Neural cell (in vitro differentiated cells): ENCODE results near the gene ALX3. TPM values are rescaled to one million over a fixed set of nuclear protein-coding genes. Genes with fewer than 3 reads are reported as not detected.
A peak's percentile ranks its signal among the peaks of the same experiment; 100 is the strongest.

Source experiments
- H2AFZ ChIP-seq: fragments of 200-600, 300-800 bp; sonication (generic), shearing (Covaris generic); 2 replicates; pipeline ENCODE4 v1.6.0; 2014; ENCODE audit warnings: low read depth, mild to moderate bottlenecking, antibody characterized with exemption, low read length, moderate library complexity
- H3F3A ChIP-seq: fragments of 200-600 bp; shearing (Covaris generic); 2 replicates; pipeline ENCODE4 v1.6.1; 2016; ENCODE audit warnings: mild to moderate bottlenecking, moderate library complexity, mixed read lengths, antibody characterized with exemption, low read length; ENCODE audit not compliant: insufficient read depth, poor library complexity, severe bottlenecking
- H3K27ac ChIP-seq: fragments of 200-600, 300-800 bp; sonication (generic), shearing (Covaris generic); 2 replicates; pipeline ENCODE4 v1.5.1; 2014; ENCODE audit warnings: mild to moderate bottlenecking, low read length, moderate library complexity
- H3K27me3 ChIP-seq: fragments of 300-800, 200-600 bp; sonication (generic), shearing (Covaris generic); 2 replicates; pipeline ENCODE4 v1.6.0; 2014; ENCODE audit warnings: mild to moderate bottlenecking, low read depth, low read length, moderate library complexity; ENCODE audit not compliant: insufficient read depth
- H3K36me3 ChIP-seq: fragments of 300-800, 200-600 bp; sonication (generic), shearing (Covaris generic); 2 replicates; pipeline ENCODE4 v1.5.1; 2014; ENCODE audit warnings: mild to moderate bottlenecking, antibody characterized with exemption, low read length, moderate library complexity; ENCODE audit not compliant: insufficient read depth
- H3K4me2 ChIP-seq: fragments of 300-800, 200-600 bp; sonication (generic), shearing (Covaris generic); 2 replicates; pipeline ENCODE4 v1.6.0; 2014; ENCODE audit warnings: mild to moderate bottlenecking, low read length
- H3K4me3 ChIP-seq: fragments of 300-800, 200-600 bp; sonication (generic), shearing (Covaris generic); 2 replicates; pipeline ENCODE4 v1.5.1; 2014; ENCODE audit warnings: mild to moderate bottlenecking, low read length, moderate library complexity
- H3K79me2 ChIP-seq: fragments of 200-600 bp; shearing (Covaris generic); replicated peaks from 2 replicates; pipeline ENCODE4 v1.6.0; 2014; ENCODE audit warnings: mild to moderate bottlenecking, low read length, moderate library complexity; ENCODE audit not compliant: insufficient read depth
- H3K9ac ChIP-seq: fragments of 300-800, 200-600 bp; sonication (generic), shearing (Covaris generic); 2 replicates; pipeline ENCODE4 v1.6.1; 2016; ENCODE audit warnings: mild to moderate bottlenecking, low read length, mixed read lengths
- H3K9me2 ChIP-seq: fragments of 200-600 bp; shearing (Covaris generic); 2 replicates; pipeline ENCODE4 v1.6.1; 2016; ENCODE audit warnings: mild to moderate bottlenecking, low read length, mixed read lengths; ENCODE audit not compliant: insufficient read depth
- H3K9me3 ChIP-seq: fragments of 200-600, 300-800 bp; sonication (generic), shearing (Covaris generic); 2 replicates; pipeline ENCODE4 v1.6.1; 2016; ENCODE audit warnings: mild to moderate bottlenecking, mixed run types, low read length, moderate library complexity, mixed read lengths
- H4K20me1 ChIP-seq: fragments of 200-600 bp; shearing (Covaris generic); 2 replicates; pipeline ENCODE4 v1.6.1; 2016; ENCODE audit warnings: mild to moderate bottlenecking, mixed run types; ENCODE audit not compliant: insufficient read depth
- POLR2AphosphoS5 ChIP-seq: IDR thresholded peaks from 2 replicates; pipeline ENCODE4 v1.6.1; 2012
- RAD21 ChIP-seq: fragments of 450-650 bp; conservative IDR thresholded peaks from 2 replicates; pipeline ENCODE4 v1.6.1; 2014; ENCODE audit warnings: antibody characterized with exemption, mild to moderate bottlenecking, moderate library complexity
- SMC3 ChIP-seq: fragments of 450-650 bp; conservative IDR thresholded peaks from 2 replicates; pipeline ENCODE4 v1.6.1; 2014; ENCODE audit warnings: antibody characterized with exemption, mild to moderate bottlenecking, moderate library complexity; ENCODE audit not compliant: poor library complexity
- polyA plus RNA-seq: library from polyadenylated mRNA; depleted of rRNA; stranded (reverse); fragments of >200 nt; gene quantifications from 2 replicates; pipeline ENCODE4 v1.2.3, GENCODE V29; 2014
- TF ChIP-seq, protein P1 (sequence below): fragments of 450-650 bp; IDR thresholded peaks from 2 replicates; pipeline ENCODE4 v1.5.1; 2014; ENCODE audit warnings: antibody characterized with exemption, mild to moderate bottlenecking, moderate library complexity; ENCODE audit not compliant: poor library complexity, severe bottlenecking

Gene ALX3
- polyA plus RNA-seq, 1 donor from 2014 or later, result not detected

DNA sequence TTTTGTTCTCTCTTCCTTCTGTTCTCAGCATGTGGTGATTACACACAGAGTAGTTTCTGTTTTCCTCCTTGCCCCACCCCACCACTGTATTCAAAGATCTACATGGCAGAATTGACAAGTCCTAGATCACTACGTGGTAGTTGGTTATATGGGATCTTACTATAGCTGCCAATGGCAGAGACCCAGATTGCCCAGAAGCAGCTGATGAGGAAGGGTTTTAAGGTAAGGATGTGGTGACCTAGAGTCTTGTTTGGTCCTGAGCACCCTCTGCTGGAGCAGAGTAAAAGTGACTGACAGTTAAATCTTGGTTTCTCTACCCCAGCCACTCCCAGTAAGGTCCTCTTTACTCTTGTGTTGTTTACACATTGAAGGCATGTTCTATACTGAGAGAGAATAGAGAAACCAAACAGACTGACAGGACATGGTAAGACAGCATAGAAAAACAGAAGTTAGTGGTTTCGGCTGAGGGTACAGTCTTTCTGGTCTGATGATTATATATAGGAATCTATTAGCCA is 58.9 kb downstream of the ALX3 start:
- no peak overlapping the region for H3K27ac ChIP-seq
- no peaks in the 10 kb centered on the region for H3K27me3 ChIP-seq
- no peak overlapping the region for H3K9ac ChIP-seq

More for the DNA sequence above, 58.9 kb downstream of the ALX3 start:
- no peaks in the 10 kb centered on the region for H3K9me3 ChIP-seq
- H3K79me2 ChIP-seq, result no peaks in the 10 kb centered on the region
- H3K36me3 ChIP-seq, result peaks cover 11% of the 10 kb centered on the region
- TF ChIP-seq SMC3 (peak; percentile 38), RAD21 (peak; percentile 29), POLR2AphosphoS5 (no peak)
- TF ChIP-seq, protein P1, sequence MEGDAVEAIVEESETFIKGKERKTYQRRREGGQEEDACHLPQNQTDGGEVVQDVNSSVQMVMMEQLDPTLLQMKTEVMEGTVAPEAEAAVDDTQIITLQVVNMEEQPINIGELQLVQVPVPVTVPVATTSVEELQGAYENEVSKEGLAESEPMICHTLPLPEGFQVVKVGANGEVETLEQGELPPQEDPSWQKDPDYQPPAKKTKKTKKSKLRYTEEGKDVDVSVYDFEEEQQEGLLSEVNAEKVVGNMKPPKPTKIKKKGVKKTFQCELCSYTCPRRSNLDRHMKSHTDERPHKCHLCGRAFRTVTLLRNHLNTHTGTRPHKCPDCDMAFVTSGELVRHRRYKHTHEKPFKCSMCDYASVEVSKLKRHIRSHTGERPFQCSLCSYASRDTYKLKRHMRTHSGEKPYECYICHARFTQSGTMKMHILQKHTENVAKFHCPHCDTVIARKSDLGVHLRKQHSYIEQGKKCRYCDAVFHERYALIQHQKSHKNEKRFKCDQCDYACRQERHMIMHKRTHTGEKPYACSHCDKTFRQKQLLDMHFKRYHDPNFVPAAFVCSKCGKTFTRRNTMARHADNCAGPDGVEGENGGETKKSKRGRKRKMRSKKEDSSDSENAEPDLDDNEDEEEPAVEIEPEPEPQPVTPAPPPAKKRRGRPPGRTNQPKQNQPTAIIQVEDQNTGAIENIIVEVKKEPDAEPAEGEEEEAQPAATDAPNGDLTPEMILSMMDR, result peak; percentile 39
- no peak overlapping the region for H3K4me2 ChIP-seq
- H2AFZ ChIP-seq, result no peak overlapping the region
- no peaks in the 10 kb centered on the region for H4K20me1 ChIP-seq
- no peaks in the 10 kb centered on the region for H3F3A ChIP-seq
- no peak overlapping the region for H3K4me3 ChIP-seq
- no peaks in the 10 kb centered on the region for H3K9me2 ChIP-seq

Other genes starting within 250 kb of the ALX3 start
- gene CSF1, start 159.8 kb downstream of the ALX3 start, polyA plus RNA-seq, result 0.08 and 0.30 TPM in 2 replicates
- 44.8 and 48.7 TPM in 2 replicates for gene AHCYL1, start 85.9 kb downstream of the ALX3 start, polyA plus RNA-seq
- 178 and 197 TPM in 2 replicates for gene STRIP1, start 36.0 kb downstream of the ALX3 start, polyA plus RNA-seq
- not detected in 2 replicates for gene UBL4B, start 41.8 kb upstream of the ALX3 start, polyA plus RNA-seq
- 3.5 TPM in 2 replicates for gene SLC6A17, start 79.8 kb upstream of the ALX3 start, polyA plus RNA-seq
- gene KCNC4, start 139.6 kb upstream of the ALX3 start, polyA plus RNA-seq, result 0.52 and 0.57 TPM in 2 replicates